ENCODE data around the gene ADD2.

ADD2 gene

GRCh38 chr2:70685771-70686171 is 82.2 kb downstream of the ADD2 start:
- TF ChIP-seq CTCF (IDR thresholded peaks at IDR 0.05; ENCODE audit: extremely low read depth, insufficient read depth, missing control alignments) = no peak
- in situ Hi-C loops (cut with MboI; ENCODE audit: low pct_unique_long_range_greater_than_20kb, low sequenced_read_pairs, unreplicated experiment) = no loop called here
- DNase-seq (ENCODE audit: low spot score) = no peak

GRCh38 chr2:70684846-70685622 is 83.0 kb downstream of the ADD2 start:
- in situ Hi-C loops (cut with MboI; ENCODE audit: low pct_unique_long_range_greater_than_20kb, low sequenced_read_pairs, unreplicated experiment) = no loop called here
- TF ChIP-seq CTCF (IDR thresholded peaks at IDR 0.05; ENCODE audit: extremely low read depth, insufficient read depth, missing control alignments) = no peak
- no peak for DNase-seq (ENCODE audit: low spot score)

- in situ Hi-C loops (cut with MboI; ENCODE audit: low pct_unique_long_range_greater_than_20kb, low sequenced_read_pairs, unreplicated experiment) = no loop called here
- no peak for TF ChIP-seq CTCF (IDR thresholded peaks at IDR 0.05; ENCODE audit: extremely low read depth, insufficient read depth, missing control alignments)
- DNase-seq (ENCODE audit: low spot score) = no peak
Measured at GRCh38 chr2:70683455-70683854, 84.5 kb downstream of the ADD2 start.

- DNase-seq (ENCODE audit: low spot score) = no peak
- in situ Hi-C loops (cut with MboI; ENCODE audit: low pct_unique_long_range_greater_than_20kb, low sequenced_read_pairs, unreplicated experiment) = no loop called here
- TF ChIP-seq CTCF (IDR thresholded peaks at IDR 0.05; ENCODE audit: extremely low read depth, insufficient read depth, missing control alignments) = no peak
Measured at GRCh38 chr2:70680735-70681134, 87.3 kb downstream of the ADD2 start.

GRCh38 chr2:70679259-70679658 is 88.7 kb downstream of the ADD2 start:
- DNase-seq (ENCODE audit: low spot score) = no peak
- no peak for TF ChIP-seq CTCF (IDR thresholded peaks at IDR 0.05; ENCODE audit: extremely low read depth, insufficient read depth, missing control alignments)
- in situ Hi-C loops (cut with MboI; ENCODE audit: low pct_unique_long_range_greater_than_20kb, low sequenced_read_pairs, unreplicated experiment) = no loop called here

GRCh38 chr2:70678576-70679143 is 89.3 kb downstream of the ADD2 start:
- DNase-seq (ENCODE audit: low spot score) = no peak
- in situ Hi-C loops (cut with MboI; ENCODE audit: low pct_unique_long_range_greater_than_20kb, low sequenced_read_pairs, unreplicated experiment) = no loop called here
- no peak for TF ChIP-seq CTCF (IDR thresholded peaks at IDR 0.05; ENCODE audit: extremely low read depth, insufficient read depth, missing control alignments)
